ENCODE results near the gene SETDB2.

The SETDB2 gene

GRCh38 chr13:49464621-49465325 is 20.7 kb downstream of the SETDB2 start:
- DNase-seq (ENCODE audit: low read depth): no peak

GRCh38 chr13:49466292-49466838 is 22.3 kb downstream of the SETDB2 start:
- DNase-seq (ENCODE audit: low read depth): no peak

GRCh38 chr13:49472186-49472585 is 28.1 kb downstream of the SETDB2 start:
- DNase-seq (ENCODE audit: low read depth): no peak

- no peak for DNase-seq (ENCODE audit: low read depth)
These were observed 32.5 kb downstream of the SETDB2 start for GRCh38 chr13:49476529-49476928.

GRCh38 chr13:49481788-49482187 is 37.7 kb downstream of the SETDB2 start:
- no peak for DNase-seq (ENCODE audit: low read depth)

- no peak for DNase-seq (ENCODE audit: low read depth)
These were observed 44.5 kb downstream of the SETDB2 start for GRCh38 chr13:49488563-49488962.

GRCh38 chr13:49494645-49495044 is 50.6 kb downstream of the SETDB2 start:
- DNase-seq (ENCODE audit: low read depth): no peak

GRCh38 chr13:49495783-49496762 is 52.0 kb downstream of the SETDB2 start, which contains the start of gene PHF11:
Gene PHF11 (plus strand): TSS chr13:49495953. CDS start chr13:49496002, 49 bp downstream.
- DNase-seq (ENCODE audit: low read depth): peak; percentile 68

GRCh38 chr13:49496837-49497236 is 52.8 kb downstream of the SETDB2 start:
- peak; percentile 27 for DNase-seq (ENCODE audit: low read depth)

- no peak for DNase-seq (ENCODE audit: low read depth)
These were observed 53.2 kb downstream of the SETDB2 start for GRCh38 chr13:49497272-49497671.

GRCh38 chr13:49498206-49498605 is 54.1 kb downstream of the SETDB2 start:
- no peak for DNase-seq (ENCODE audit: low read depth)

GRCh38 chr13:49499889-49500660 is 56.0 kb downstream of the SETDB2 start:
- DNase-seq (ENCODE audit: low read depth): no peak

GRCh38 chr13:49502954-49503353 is 58.9 kb downstream of the SETDB2 start:
- no peak for DNase-seq (ENCODE audit: low read depth)

GRCh38 chr13:49503951-49504350 is 59.9 kb downstream of the SETDB2 start:
- no peak for DNase-seq (ENCODE audit: low read depth)

GRCh38 chr13:49512578-49512977 is 68.5 kb downstream of the SETDB2 start:
- no peak for DNase-seq (ENCODE audit: low read depth)

GRCh38 chr13:49516467-49516866 is 72.4 kb downstream of the SETDB2 start:
- DNase-seq (ENCODE audit: low read depth): no peak

GRCh38 chr13:49517461-49517860 is 73.4 kb downstream of the SETDB2 start:
- DNase-seq (ENCODE audit: low read depth): no peak

- DNase-seq (ENCODE audit: low read depth): no peak
These were observed 77.2 kb downstream of the SETDB2 start for GRCh38 chr13:49521224-49521623.

- DNase-seq (ENCODE audit: low read depth): no peak
These were observed 80.8 kb downstream of the SETDB2 start for GRCh38 chr13:49524740-49525501.

GRCh38 chr13:49527123-49527522 is 83.0 kb downstream of the SETDB2 start:
- DNase-seq (ENCODE audit: low read depth): no peak

GRCh38 chr13:49528161-49528560 is 84.1 kb downstream of the SETDB2 start:
- DNase-seq (ENCODE audit: low read depth): no peak
